ENCODE results near the gene DPYD. TPM values are rescaled to one million over a fixed set of nuclear protein-coding genes. Genes with fewer than 3 reads are reported as not detected.

The DPYD gene
- total and polyA plus RNA-seq, 10 of the 15 experiments (the other 5 are each of a cell fraction or from before 2014, with no cell fraction given) = 5.7 to 23.8 (median 10.2) TPM

- TF ChIP-seq HDAC2 (IDR thresholded peaks at IDR 0.05) (no peak), MTA2 (IDR thresholded peaks at IDR 0.05; ENCODE audit: low read depth) (no peak), FOXM1 (IDR thresholded peaks at IDR 0.05; ENCODE audit: low read depth, low read length) (no peak), POLR2AphosphoS2 (IDR thresholded peaks at IDR 0.05; ENCODE audit: low read depth, low read length) (no peak), CREM (IDR thresholded peaks at IDR 0.05; ENCODE audit: low read depth) (no peak), POLR2AphosphoS5 (IDR thresholded peaks at IDR 0.05; ENCODE audit: low read length) (no peak), PAX5 (IDR thresholded peaks at IDR 0.05; ENCODE audit: borderline replicate concordance, low read depth, low read length) (no peak), PKNOX1 (IDR thresholded peaks at IDR 0.05) (no peak), IKZF1 (conservative IDR thresholded peaks at IDR 0.05) (no peak), TARDBP (IDR thresholded peaks at IDR 0.05; ENCODE audit: borderline replicate concordance) (no peak), CBFB (IDR thresholded peaks at IDR 0.05; ENCODE audit: low read depth) (no peak), POLR2A (IDR thresholded peaks at IDR 0.05; ENCODE audit: low read depth, low read length) (no peak), BACH1 (IDR thresholded peaks at IDR 0.05; ENCODE audit: borderline replicate concordance) (no peak), RELA (IDR thresholded peaks at IDR 0.05; ENCODE audit: borderline replicate concordance, partially characterized antibody) (no peak), RUNX3 (IDR thresholded peaks at IDR 0.05; ENCODE audit: low read length) (no peak), TCF3 (IDR thresholded peaks at IDR 0.05; ENCODE audit: borderline replicate concordance, insufficient read depth, low read depth, low read length) (no peak)
- WGBS (ENCODE audit: insufficient coverage, insufficient replicate concordance, low lambda C conversion rate, missing lambda C conversion rate) = 27% methylated on average over 3 of the region's 3 CpGs
- H3K27ac ChIP-seq (ENCODE audit: control insufficient read depth, insufficient read depth) = no peak overlapping the region
- no peaks in the 10 kb centered on the region for H3K27me3 ChIP-seq (replicated peaks in 1 of 2; ENCODE audit: control insufficient read depth in 2 of 2, insufficient read depth in 2 of 2, low read length in 1 of 2)
- CTCF ChIA-PET = interaction anchor here (1.4 kb wide), 1 partner anchor 9 kb away, joined by 3 read pairs; no protein-coding TSS in a partner anchor
- FAIRE-seq = no peak
- in situ Hi-C loops (cut with MboI) (loop anchor here (25.0 kb wide), 1 partner anchor 1854 kb away; the partner anchor contains the start of gene FRRS1), intact Hi-C loops (cut with micrococcal nuclease; ENCODE audit: unreplicated experiment) (no loop called here)
- BruUV-seq (replicated peaks) = no TSS peak
- SMC1A ChIA-PET (ENCODE audit: uncharacterized antibody, unreplicated experiment) = interaction anchor here (0.6 to 3.4 kb wide), 9 partner anchors 11 to 124 kb away, joined by 3 to 18 read pairs (median 4); partner anchors contain the start of gene DPYD
- H3K79me2 ChIP-seq (ENCODE audit: control insufficient read depth, insufficient read depth, low read length) = no peaks in the 10 kb centered on the region
- no peak overlapping the region for H3K9ac ChIP-seq (ENCODE audit: control insufficient read depth, insufficient read depth, low read length)
- no peaks in the 10 kb centered on the region; the same call in 2 of the 3 replicates for H3K9me3 ChIP-seq (replicated peaks; ENCODE audit: control insufficient read depth, insufficient read depth, low read length)
- H2AFZ ChIP-seq (ENCODE audit: control insufficient read depth, low read depth, low read length) = no peak overlapping the region
- H4K20me1 ChIP-seq (ENCODE audit: control insufficient read depth, insufficient read depth) = no peaks in the 10 kb centered on the region
- H3K4me3 ChIP-seq = no peak overlapping the region
- H3K4me2 ChIP-seq (ENCODE audit: control insufficient read depth, insufficient read depth) = no peak overlapping the region
- RAD21 ChIA-PET (ENCODE audit: unreplicated experiment) = no interaction called here
- no peak for ATAC-seq
- H3K36me3 ChIP-seq (ENCODE audit: control insufficient read depth in 2 of 2, insufficient read depth in 2 of 2, low read length in 1 of 2) = no peaks in the 10 kb centered on the region
- H3K4me1 ChIP-seq (ENCODE audit: control insufficient read depth, insufficient read depth, low read length) = no peaks in the 10 kb centered on the region
- DNase-seq (ENCODE audit: low read depth, low spot score) = no peak
- POLR2A ChIA-PET = interaction anchor here (0.9 kb wide), 1 partner anchor 11 kb away, joined by 5 read pairs; no protein-coding TSS in a partner anchor
These were observed 12.9 kb downstream of the DPYD start for GRCh38 chr1:97907886-97908285.

Data from GM12878 (cell line).